T-helper 2 cell (primary cell): ENCODE measurements around the gene C3orf20.
"Not testable (repeated sequence)": the region's sequence is repeated elsewhere in the genome, so short reads cannot be mapped to it uniquely, and the experiment has no call there.

Experiments used
- DNase-seq, 5 experiments: peaks; one replicate each; pipeline versions ENCODE4 v3.0.0 to v3.0.0-alpha.2; 2012 to 2022

Gene C3orf20

DNA sequence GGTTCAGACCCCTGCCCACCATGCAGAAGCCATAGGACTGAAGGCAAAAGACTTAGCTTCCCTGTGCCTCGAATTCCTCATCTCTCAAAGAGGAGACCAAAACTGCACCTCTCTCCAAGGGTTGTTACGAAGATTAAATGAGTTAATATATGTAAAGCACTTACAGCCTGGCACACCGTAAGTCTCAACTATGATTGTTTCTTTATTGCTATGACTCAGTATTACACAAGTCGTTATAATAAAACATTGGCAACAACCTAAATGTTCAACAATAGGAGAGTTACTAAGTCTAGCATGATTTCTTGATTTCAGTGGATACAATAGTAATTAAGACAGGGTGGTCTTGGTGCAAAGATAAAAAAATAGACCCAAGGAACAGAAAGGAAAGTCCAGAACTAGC is 124.2 kb downstream of the C3orf20 start:
- DNase-seq = no peak

DNA sequence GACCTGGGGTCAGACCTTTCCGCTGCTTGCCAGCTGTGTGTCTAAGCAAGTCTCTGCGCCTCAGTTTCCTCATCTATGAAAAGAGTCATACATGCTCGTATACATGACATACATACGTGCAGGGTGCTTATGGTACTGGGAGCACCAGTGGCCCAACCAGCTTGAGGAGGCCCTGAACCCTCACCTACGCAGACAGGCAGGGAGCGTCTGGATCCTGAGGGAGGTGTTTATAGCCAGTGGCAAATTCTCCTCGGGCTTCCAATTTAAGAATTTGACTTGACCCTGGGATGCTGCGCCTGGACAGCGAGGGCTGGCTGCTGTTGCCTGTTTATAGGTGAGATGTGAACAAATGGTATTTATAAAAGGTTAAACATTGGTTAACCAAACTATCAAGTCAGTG is 126.1 kb downstream of the C3orf20 start:
- no peak for DNase-seq

DNA sequence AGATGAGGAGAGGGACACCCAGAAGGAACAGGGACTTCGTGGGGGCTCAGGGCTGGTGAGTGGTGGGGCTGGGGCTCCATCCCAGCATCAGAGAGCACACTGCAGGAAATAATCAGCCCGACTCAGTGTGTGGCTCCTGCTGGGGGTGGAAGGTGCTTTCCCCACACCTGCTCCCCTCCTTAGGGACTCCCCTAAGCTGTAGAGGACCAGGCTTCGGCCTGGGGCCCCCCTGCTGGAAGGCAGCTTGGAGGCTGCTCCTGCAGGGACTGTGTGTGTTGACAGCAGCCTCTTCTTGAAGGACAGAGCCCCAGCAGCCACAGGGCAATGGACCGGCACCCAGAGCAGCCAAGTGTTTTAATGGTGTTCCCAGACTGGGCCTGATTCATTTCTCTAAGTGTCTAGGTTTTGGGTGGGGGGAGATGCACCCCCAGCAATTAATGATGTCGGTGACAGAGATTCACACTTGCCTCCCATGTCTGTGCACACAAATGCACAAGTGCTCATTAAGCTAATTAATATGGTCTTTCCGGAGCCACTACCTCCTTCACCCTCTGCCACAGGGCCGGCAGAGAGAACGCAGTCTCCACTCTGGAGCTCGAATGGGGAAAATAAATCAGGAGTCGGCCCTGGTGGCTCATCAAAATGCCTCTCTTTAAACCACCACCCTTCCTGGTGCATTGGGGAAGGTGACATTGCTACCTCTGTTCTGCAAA is 126.9 kb downstream of the C3orf20 start:
- DNase-seq = no peak

DNA sequence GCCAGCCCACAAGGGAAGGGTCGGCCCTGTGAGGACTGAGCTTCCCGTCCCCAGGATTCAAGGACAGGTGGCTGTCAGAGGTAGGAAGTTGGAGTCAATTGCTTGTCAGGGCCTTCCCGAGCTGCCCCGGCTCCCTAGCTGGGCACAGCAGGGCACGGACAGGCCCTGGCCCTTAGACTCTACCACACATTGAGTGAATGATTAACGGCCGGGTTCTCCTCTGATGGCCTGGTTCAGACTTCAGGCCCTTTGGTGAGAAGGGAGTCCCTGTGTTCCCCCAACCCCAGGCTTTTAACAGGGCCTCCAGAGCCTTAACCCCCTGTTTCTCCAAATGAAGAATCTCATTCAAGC is 127.4 kb downstream of the C3orf20 start:
- DNase-seq = no peak

DNA sequence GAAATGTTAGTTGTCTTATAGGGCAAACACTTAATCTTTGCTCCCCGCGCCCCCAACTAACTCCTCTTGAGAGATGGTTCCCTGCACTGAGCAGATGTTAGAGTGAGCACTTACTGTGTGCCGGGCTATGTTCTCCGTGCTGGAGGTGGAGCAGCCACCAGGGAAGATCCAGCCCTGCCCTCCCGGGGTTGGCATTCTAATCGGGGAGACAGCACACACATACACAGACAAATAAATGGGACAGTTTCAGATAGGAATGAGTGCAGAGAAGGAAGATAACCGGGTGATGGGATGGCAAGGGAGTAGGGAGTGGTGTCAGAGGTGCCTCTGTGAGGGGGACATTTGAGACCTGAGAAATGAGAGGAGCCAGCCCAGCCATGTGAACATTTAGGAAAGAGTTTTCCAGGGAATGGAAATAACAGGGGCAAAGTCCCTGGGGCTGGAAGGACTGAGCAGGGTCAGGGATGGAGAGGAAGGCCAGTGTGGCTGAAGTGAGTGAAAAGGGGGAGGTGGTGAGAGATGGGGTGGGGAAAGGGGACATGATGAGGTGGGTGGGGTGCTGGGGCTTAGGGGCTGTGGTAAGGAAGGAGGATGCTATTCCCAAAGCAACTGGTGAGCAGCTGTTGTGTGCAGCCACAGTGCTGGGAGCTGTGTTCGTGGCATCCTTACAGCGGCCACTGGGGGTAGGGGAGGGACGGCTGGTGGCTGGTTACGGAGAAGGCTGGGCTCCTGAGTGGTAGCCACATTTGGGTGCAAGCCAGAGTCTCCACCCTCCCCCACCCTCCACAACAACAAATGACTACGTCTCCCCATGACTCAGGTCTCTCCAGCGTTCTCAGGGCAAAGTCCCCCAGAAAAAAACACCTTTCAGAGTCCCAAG is 128.4 kb downstream of the C3orf20 start:
- DNase-seq = peak in 1 of 5 experiments; percentile 37

DNA sequence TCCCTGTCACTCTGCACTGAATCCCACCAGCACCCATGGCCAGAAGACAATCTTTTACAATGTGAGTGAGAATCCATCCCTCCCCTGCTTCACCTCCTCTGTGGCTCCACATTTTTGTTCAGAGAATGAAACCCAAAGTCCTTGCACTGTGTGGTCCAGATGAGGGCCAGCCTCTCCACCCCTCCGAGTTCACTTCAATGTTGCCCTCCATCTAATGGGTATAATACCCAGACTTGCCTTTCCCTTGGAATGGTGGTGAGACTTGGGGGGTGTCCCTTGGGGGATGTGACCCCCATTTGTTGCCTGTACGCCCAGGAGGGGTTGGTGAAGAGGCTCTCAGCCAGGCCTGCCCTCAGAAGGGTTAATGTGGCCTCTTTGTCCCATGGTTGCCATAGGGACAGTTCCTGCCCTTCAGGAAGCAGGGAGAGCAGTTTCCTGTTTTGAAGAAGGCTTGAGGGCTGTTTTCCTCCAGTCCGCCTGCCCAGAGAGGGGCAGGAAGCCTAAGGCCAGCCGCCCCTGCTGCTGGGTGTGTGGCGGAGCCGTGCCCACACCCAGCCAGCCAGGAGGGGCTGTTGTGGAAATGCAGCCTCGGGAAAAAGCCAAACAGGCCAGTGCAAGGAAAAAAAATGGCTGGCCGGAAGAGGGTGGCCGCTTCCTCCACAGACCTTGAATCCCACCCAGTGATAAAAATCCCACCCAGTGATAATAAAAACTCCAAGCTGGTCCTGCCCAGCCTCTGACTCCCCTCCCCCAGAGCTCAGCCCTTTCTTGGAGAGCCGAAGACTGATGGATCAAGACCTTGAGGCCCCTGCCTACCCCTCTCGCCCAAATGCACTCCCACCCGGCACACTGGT is 129.3 kb downstream of the C3orf20 start:
- no peak for DNase-seq

DNA sequence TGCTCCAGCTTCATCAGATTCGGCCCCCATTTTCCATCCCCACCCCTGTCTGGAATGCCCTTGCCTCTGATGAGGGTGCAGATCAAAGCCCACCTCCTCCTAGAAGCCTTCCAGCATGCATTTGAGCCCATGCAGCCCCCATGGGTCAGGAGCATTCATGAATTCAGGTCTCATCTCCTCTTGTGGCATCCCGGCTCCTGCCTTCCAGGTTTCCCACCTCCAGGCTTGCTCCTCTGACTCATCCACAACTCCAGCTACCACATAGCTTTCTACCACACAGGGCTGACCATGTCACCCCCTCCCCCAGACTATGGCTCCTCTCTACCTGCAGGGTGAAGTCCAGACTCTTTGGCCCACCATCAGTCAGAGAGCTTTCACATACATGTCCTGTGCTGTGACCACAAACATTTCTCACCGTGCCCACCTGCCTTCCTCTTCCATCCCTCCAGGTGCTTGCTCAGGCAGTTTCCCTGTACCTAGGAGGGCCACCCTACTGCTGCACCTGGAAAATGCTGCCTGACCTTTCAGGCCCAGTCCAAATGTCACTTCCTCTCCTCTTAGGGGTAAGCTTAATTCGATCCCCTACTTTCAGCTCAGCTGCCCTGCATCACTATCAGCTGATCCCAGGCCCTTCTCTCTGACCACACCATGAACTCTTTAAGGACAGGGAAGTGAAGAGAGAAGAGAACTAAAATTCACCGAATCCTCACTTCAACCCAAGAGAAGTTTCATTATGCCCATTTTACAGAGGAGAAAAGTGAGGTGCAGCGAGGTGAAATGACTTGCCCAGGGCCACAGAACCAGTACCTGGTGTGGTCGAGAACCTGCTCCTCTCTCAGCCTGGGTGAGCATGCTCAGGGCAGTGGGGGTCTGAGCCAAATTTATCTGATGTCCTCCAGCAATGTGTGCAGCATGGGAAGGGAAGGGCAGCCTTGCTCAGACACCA is 130.2 kb downstream of the C3orf20 start:
- no peak for DNase-seq

DNA sequence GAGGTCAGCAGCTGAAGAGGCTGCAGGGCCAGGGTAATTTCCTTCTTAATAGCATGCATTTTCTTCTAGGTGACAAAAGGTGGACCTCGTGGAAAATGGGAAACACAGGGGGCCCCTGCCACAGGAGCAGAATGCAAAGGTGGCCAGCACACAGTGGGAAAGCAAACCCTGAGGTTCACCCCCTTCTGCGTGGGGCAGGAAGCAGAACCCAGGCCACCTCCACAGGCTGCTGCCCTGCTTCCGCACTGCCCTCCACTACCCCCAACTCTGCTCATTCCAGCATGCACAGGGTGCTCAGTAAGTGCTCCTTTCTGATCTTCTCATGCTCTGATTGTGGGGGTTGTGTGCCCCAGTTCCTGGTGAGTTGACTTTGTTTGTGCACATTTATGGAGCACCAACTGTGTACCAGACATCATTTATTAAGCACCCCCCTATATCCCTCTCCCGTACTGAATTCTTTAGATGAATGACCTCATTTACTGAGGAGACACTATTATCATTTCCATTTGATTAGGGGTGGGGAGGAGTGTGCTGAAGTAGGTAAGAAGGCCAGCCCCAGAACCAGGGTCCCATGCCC is 131.1 kb downstream of the C3orf20 start:
- no peak for DNase-seq

DNA sequence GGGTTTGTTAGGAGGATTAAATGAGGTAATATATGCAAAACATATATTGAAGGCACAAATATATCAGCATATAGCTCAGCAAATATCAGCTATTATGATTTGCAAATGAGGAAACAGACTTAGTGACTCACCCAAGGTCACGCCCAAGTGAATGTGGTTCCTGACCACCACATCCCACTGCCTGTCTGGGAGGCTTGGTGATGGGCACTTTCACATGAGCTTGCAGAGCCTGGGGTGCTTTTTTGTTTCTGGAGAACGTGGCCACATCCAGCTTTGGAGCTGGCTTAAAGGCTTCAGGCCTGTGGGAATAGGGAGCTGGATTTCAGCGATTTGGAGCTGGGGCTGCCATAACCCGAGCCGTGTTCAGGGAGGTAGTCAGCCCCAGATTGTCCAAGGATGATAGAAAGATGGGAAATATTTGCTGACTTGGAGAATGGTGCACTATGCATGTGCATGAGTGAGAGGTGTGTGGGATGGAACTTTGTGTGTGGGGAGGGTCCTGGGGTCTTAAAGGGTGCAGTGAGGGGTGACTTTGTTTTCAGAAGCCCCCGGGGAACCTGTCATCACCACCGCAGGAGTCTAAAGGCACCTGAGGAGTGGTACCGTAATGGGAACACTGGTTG is 131.8 kb downstream of the C3orf20 start:
- DNase-seq = peak in 1 of 5 experiments; percentile 29

DNA sequence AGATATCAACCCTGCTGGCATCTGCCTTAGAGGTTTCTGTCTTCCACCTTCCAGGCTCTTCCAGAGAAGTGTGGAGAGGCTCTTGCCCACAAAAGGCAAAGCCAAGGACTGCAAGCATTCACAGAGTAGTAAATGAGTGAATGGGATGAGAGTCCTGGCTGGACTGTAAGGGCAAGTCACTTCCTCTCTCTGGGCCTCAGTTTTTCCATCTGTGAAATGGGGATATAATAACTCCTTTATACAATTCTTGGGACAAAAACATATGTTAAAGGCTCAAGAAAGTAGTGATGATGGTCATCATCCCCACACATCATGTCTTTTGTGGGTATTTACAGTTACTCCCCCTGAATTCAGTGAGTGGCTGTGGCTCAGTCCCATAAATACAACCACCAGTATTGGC is 133.1 kb downstream of the C3orf20 start:
- DNase-seq = no peak

DNA sequence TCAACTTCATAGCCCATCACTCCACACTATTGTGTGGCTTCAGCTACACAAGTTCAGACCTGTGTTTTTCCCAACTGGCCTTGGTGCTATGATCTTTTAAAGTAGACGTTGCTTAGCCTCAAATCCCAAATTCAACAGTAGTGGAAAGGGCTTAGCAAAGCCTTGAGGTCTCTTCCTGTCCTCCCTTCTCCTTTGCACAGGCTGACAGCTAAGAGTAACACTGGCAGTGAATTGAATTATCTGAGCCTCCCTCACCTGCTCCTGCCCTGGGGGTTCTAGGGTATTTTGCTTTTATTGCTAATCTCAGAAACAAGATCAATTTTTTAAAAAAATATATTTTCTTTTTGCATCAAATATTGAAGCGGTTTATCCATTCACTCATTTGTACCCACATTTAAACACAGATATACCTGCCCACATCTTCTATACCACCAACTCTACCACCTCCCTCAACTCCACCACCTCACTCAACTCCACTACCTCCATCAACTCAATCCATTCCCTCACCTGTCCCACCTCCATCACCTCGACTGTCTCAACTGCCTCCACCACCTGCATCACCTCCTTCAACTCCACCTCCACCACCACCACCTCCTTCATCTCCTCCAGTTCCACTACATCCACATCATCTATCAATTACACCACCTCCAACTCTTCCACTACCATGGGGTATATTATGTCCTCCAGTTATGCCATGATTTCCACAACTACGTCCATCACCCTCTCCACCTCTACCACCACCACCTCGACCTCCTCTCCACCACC is 133.7 kb downstream of the C3orf20 start:
- DNase-seq = no peak

DNA sequence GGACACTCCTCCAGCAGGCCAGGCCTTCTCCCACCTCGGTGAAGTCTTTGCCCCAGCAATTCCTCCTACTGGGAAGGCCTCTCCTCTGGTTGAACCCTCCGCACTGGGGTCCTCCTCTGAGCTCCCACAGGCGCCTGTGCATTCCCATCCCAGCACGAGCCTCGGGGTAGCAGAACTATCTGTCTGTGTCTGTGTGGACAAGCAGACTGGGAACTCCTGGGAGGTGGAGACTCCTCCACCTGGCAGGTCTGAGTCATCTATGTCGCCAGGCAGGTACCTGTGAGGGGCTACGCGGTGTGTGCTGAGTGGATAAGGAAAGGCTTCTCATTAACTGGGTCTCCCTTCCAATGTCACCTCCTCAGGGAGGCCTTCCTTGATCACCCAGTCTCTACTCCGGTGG is 134.7 kb downstream of the C3orf20 start:
- not testable (repeated sequence) for DNase-seq

DNA sequence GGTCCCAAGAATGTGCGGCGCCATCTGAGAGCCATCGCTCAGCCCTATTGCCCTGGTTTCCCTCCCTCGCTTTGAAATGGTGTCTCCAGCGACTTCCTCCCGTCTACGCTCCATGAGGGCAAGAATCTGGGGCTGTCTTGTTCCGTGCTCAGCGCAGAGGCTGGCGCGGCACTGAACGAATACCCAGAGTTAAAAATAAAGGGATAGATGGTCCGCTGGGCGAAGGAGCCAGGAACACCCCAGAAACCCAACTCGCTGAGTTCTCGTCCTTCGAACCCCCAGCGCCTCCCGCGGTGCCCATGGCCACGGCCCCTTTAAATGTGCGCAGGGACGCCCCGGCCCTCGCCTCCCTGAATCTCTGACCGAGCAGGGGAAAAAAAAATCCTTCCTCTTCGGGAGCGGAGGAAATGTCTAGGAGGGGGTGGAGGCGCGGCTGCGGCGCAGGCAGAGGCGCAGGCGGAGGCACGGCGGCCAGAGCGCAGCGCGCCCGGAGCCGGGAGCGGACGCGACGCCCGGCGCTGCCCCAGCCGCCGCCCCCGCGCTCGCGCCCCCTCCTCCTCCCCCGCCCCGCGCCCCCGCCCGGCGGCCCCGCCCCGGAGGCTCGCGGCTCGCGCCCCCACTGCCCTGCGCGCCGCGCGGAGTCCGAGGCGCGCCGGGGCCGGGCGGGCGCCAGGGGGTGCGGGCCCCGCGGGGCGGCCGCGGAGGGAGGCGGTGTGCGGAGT is 135.3 kb downstream of the C3orf20 start:
- DNase-seq = no peak

DNA sequence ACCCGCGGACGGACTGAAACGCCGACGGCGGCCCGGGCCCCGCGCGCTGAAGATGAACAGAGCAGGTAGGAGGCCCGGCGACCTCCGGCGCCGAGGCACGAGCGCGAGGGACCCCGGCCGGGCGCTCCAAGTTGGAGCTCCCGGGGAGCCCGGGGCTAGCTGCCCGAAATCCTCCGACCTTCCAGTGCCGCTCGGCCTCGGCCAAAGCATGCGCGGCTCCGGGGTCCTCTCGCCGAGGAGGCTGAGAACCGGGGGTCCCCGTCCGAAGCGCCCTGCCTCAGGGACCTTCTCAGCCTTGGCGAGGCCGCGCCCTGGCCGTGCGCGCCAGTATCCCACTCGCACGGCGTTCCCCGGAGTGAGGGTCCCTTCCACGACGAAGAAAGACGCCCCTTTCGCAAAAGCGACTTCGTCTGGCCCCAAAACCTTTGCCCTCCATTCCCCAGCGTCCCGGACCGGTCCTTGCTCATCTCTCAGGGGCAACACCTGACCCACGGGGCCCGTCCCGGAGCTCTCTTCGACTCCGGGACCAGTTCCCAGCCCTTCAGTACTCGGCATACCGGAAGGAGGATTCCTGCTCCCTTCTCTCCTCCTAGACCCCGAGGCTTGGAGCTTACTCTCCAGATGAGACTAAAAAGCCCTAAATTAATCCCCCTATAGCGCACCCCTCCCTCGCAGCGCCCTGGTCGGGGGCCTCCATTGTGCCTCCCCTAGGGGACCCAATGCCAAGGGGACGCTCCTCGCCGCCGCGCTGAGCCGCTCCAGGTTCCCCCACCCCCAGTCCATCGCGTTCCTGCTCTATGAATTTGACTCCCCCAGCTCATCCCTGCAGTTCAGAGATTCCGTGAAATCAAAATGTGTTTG is 136.1 kb downstream of the C3orf20 start:
- DNase-seq = no peak

DNA sequence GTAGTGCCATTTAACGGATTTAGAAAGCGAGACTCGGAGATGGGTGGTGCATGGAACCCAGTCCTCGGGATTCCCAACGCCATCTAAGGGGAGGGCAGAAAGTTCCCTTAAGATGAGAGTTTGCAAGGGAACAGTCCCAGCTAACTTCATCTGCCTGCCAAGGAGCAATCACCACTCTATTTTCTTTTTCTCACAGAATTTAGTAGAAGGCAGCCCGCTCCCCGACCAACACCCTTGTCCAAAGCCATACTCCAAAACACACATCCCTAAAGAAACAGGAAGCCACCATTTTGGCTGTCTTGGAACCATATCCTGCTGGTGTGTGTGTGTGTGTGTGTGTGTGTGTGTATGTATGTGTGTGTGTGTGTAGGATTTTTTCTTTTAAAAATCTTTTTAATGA is 136.7 kb downstream of the C3orf20 start:
- no peak for DNase-seq

DNA sequence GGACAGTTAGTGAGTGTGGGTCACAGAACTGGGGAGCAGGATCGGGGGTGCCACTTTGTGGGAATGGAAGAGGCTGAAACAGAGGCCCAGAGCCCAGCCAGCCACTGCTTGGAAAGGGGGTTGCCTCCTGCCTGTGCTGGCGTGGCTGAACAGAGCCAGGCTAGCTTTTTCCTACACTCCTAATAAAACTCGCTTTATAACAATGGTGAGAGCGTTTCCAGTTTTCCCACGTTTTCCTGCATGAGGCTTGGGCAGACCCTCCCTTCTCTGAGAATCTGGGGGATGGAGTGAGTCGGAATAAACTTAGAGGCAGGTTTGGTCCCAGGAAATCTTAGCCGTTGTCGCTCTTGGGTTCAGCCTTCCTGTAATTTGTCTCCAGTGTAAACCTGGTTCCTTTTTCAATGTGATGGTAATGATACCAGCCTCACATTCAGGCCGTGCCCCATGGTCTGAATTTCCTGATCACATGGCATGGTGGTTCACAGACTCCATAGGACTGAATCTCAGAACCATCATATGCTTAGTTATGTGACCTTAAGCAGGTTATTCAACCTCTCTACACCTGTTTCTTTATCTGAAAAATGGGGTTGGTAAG is 137.4 kb downstream of the C3orf20 start:
- DNase-seq = no peak

DNA sequence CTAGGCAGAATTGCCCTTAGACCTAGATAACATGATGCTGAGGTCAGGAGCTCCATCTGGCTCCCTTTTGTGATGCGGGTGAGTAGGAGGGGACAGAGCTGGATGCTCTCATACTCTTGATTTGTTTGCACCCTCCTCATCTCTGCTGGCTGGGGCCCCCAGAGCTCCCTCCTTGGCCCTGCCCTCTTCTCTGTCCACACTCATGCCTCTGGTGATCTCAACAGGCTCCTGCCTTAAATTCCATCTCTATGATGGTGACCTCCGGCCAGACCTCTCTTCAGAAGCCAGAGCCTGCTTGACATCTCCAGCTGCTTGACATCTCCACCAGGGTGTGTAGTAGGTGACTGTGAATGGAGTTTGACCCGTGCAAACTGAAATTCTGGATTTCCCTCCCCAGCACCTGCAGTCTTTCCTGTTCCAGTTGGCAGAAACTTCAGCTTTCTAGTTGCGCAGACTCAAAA is 139.5 kb downstream of the C3orf20 start:
- DNase-seq = no peak

DNA sequence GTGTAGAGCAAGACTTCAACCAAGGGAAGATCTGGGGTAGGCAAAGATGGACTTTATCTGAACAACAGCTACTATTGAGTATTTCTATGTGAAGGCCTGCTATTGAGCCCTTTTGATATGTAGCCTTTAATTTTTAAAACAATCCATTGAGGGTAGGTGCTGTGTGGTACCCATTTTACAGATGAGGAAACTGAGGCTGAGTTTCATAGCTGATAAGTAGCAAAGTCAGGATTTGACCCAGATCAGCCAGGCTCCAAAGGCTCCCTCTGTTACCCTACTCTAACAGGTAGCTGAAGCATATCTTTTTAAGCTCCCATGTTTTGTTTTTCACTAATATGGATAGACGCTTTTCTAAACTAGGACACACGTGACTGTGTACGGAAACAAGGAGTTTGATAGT is 141.4 kb downstream of the C3orf20 start:
- no peak for DNase-seq
